Smooth muscle cell (in vitro differentiated cells): ENCODE results near the gene SIM1. TPM values are rescaled to one million over a fixed set of nuclear protein-coding genes. Genes with fewer than 3 reads are reported as not detected.

ENCODE experiments used
- DNase-seq: peaks from one replicate; lab custom pipeline; 2025; ENCODE audit not compliant: unreplicated experiment; lab: John Stamatoyannopoulos, UW
- H2AFZ ChIP-seq: fragments of 200-600 bp; sonication (generic); 2 replicates; pipeline ENCODE4 v1.6.0; 2016; ENCODE audit warnings: antibody characterized with exemption, low read depth, mild to moderate bottlenecking
- H3F3A ChIP-seq: fragments of 200-600 bp; sonication (generic); 2 replicates; pipeline ENCODE4 v1.6.0; 2017; ENCODE audit warnings: antibody characterized with exemption, low read depth
- H3K27ac ChIP-seq: fragments of 200-600 bp; sonication (generic); 2 replicates; pipeline ENCODE4 v1.5.1; 2016; ENCODE audit warnings: low read depth, mild to moderate bottlenecking
- H3K27me3 ChIP-seq: fragments of 200-600 bp; sonication (generic); 2 replicates; pipeline ENCODE4 v1.6.1; 2016; ENCODE audit warnings: low read depth, mild to moderate bottlenecking
- H3K36me3 ChIP-seq: fragments of 200-600 bp; sonication (generic); 2 replicates; pipeline ENCODE4 v1.5.1; 2016; ENCODE audit warnings: low read depth
- H3K4me1 ChIP-seq: fragments of 200-600 bp; sonication (generic); 2 replicates; pipeline ENCODE4 v1.5.1; 2016; ENCODE audit warnings: low read depth
- H3K4me2 ChIP-seq: fragments of 200-600 bp; sonication (generic); 2 replicates; pipeline ENCODE4 v1.6.0; 2016; ENCODE audit warnings: mild to moderate bottlenecking
- H3K4me3 ChIP-seq: fragments of 200-600 bp; sonication (generic); 2 replicates; pipeline ENCODE4 v1.5.1; 2016; ENCODE audit warnings: mild to moderate bottlenecking
- H3K79me2 ChIP-seq: fragments of 200-600 bp; sonication (generic); 2 replicates; pipeline ENCODE4 v1.6.0; 2016; ENCODE audit warnings: low read depth, mild to moderate bottlenecking
- H3K9ac ChIP-seq: fragments of 200-600 bp; sonication (generic); 2 replicates; pipeline ENCODE4 v1.6.0; 2016; ENCODE audit warnings: low read depth
- H3K9me3 ChIP-seq: fragments of 200-600 bp; sonication (generic); replicated peaks from 2 replicates; pipeline ENCODE4 v1.5.1; 2016; ENCODE audit warnings: low read depth
- H4K20me1 ChIP-seq: fragments of 200-600 bp; sonication (generic); 2 replicates; pipeline ENCODE4 v1.6.0; 2016; ENCODE audit warnings: low read depth
- WGBS: methylation state at CpG from one replicate; pipeline ENCODE4 v1.1.7; 2016; ENCODE audit warnings: low lambda C conversion rate; 5-methylcytosine and 5-hydroxymethylcytosine counted together
- polyA plus RNA-seq: library from polyadenylated mRNA; unstranded; fragments of >200 nt; fragmentation: Nextera tagmentation; extraction: Ambion mirVana; gene quantifications from 2 replicates; pipeline ENCODE4 v1.2.1, GENCODE V29; 2016
- total RNA-seq: library from RNA; depleted of rRNA; stranded (reverse); fragments of >200 nt; gene quantifications from 2 replicates; pipeline ENCODE4 v1.2.3, GENCODE V29; 2014
- TF ChIP-seq, protein P1 (sequence below): fragments of 200-600 bp; sonication (generic); IDR thresholded peaks from 2 replicates; pipeline ENCODE4 v1.5.1; 2017; ENCODE audit warnings: borderline replicate concordance, mild to moderate bottlenecking, antibody characterized with exemption; ENCODE audit not compliant: insufficient read depth, poor library complexity, severe bottlenecking

The SIM1 gene
- total and polyA plus RNA-seq, 2 experiments from 2014 or later, result not detected

DNA sequence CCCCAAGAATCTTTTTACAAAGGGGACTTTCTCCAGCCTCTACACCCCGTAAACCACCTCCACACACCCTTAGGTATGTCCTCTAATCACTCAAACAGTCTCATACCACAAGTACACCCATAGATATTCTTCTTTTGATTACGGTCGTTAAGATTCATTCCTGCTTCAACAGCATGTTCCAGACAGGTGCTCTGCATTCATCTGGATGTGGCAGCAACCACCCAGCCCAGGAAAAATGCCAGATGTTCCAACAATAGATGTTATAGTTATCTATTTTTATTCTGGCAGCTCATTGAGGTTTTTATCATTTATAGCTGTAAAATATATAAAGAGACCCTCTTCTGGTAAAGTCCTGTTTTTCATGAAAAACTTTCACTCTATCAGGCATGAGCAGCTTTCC, 60.7 kb downstream of the SIM1 start:
- no peaks in the 10 kb centered on the region for H3F3A ChIP-seq
- TF ChIP-seq, protein P1, sequence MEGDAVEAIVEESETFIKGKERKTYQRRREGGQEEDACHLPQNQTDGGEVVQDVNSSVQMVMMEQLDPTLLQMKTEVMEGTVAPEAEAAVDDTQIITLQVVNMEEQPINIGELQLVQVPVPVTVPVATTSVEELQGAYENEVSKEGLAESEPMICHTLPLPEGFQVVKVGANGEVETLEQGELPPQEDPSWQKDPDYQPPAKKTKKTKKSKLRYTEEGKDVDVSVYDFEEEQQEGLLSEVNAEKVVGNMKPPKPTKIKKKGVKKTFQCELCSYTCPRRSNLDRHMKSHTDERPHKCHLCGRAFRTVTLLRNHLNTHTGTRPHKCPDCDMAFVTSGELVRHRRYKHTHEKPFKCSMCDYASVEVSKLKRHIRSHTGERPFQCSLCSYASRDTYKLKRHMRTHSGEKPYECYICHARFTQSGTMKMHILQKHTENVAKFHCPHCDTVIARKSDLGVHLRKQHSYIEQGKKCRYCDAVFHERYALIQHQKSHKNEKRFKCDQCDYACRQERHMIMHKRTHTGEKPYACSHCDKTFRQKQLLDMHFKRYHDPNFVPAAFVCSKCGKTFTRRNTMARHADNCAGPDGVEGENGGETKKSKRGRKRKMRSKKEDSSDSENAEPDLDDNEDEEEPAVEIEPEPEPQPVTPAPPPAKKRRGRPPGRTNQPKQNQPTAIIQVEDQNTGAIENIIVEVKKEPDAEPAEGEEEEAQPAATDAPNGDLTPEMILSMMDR, result no peak
- H2AFZ ChIP-seq, result no peak overlapping the region
- no peaks in the 10 kb centered on the region for H3K36me3 ChIP-seq
- H3K27ac ChIP-seq, result no peak overlapping the region
- no peaks in the 10 kb centered on the region for H3K4me1 ChIP-seq
- WGBS, result 87% methylated on average over 3 of the region's 3 CpGs
- no peak overlapping the region for H3K4me3 ChIP-seq
- no peak overlapping the region for H3K9ac ChIP-seq
- H3K27me3 ChIP-seq, result peaks cover 24% of the 10 kb centered on the region
- DNase-seq, result no peak
- no peaks in the 10 kb centered on the region for H3K79me2 ChIP-seq
- H3K4me2 ChIP-seq, result no peak overlapping the region
- H4K20me1 ChIP-seq, result no peaks in the 10 kb centered on the region
- H3K9me3 ChIP-seq, result no peaks in the 10 kb centered on the region

DNA sequence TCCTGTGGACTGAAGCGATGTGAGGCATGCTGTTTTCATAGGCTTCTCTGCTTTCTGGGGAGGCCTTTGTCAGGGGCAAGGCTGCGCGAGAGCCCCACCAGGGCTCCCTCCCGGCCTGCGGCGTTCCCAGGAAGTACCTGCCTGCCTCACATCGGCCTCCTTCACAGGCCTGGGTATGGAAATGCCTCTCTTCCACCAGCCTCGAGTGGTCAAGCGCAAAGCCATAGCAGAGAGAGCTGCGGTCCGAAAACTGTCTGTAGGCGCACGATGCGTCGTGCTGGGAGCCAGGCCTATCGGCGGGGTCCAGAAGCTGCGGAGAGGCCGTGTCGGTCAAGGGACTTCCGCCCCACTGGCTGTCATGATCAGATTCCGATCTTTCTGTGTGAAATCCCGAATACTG, 71.2 kb downstream of the SIM1 start:
- Histone ChIP-seq H3K27me3 (peaks cover 4% of the 10 kb centered on the region), H3K9ac (no peak overlapping the region), H3K4me1 (no peaks in the 10 kb centered on the region), H3K9me3 (no peaks in the 10 kb centered on the region), H2AFZ (no peak overlapping the region), H3K4me2 (no peak overlapping the region), H3K36me3 (no peaks in the 10 kb centered on the region), H3F3A (no peaks in the 10 kb centered on the region), H3K4me3 (no peak overlapping the region), H4K20me1 (no peaks in the 10 kb centered on the region), H3K27ac (no peak overlapping the region), H3K79me2 (no peaks in the 10 kb centered on the region)
- TF ChIP-seq, protein P1, result no peak
- WGBS, result 94% methylated on average over 23 of the region's 23 CpGs
- no peak for DNase-seq

DNA sequence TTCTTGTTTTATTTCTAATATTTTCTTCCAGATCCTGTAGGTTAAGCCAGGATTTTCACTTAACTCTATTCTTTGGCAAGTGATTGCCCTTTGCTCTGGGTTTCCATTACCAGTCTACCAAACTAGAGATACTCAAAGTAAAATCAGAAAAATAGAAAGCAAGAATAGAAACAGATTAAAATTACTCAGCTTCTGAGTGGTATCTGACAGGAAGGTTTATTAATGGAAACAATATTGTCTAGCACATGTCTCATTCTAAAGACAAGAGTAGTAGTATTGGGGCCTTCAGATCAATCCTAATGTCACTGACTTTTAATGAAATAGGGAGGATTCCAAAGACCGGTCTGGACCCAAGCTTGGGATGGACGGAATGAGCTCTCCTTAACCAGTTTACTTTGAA, 72.3 kb downstream of the SIM1 start:
- Histone ChIP-seq H3K4me1 (no peaks in the 10 kb centered on the region), H3K4me3 (no peak overlapping the region), H3K9me3 (no peaks in the 10 kb centered on the region), H2AFZ (no peak overlapping the region), H3K27me3 (no peaks in the 10 kb centered on the region), H3K36me3 (no peaks in the 10 kb centered on the region), H3K9ac (no peak overlapping the region), H3K4me2 (no peak overlapping the region), H3K79me2 (no peaks in the 10 kb centered on the region), H3K27ac (no peak overlapping the region), H4K20me1 (no peaks in the 10 kb centered on the region), H3F3A (no peaks in the 10 kb centered on the region)
- TF ChIP-seq, protein P1, result no peak
- DNase-seq, result no peak
- WGBS, result 97% methylated on average over 2 of the region's 2 CpGs

DNA sequence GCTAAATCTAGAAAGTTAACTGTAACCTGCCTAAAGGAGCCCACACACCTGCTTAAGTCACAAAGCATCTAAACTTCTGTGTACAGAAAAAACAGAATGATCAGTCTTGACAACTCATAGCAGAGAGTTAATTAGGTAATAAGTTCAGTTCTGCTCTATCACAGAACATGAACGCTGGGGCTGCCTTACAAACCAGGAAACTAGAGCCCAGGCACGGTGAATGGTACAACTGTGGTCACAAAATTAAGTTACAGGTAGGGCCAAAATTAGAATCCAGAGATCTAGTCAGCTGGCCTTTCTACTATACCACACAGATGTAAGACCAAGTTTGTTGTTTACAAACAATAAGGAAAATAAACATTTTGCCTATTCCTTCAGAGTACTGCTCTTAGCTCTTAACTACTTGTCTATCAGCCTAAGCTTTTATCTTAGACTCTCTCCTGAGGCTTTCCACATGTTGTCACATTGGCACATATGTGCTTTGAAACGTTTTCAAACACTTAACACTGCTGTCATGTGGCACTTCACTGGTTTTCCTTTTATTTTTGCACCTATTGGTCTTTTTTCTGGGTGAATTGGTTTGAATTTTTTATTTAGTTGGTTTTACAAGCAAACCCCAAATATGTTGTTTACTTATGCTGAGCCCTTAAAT, 75.7 kb downstream of the SIM1 start:
- H3K9me3 ChIP-seq, result no peaks in the 10 kb centered on the region
- no peaks in the 10 kb centered on the region for H3K79me2 ChIP-seq
- no peaks in the 10 kb centered on the region for H4K20me1 ChIP-seq
- H3K4me2 ChIP-seq, result no peak overlapping the region
- H3K9ac ChIP-seq, result no peak overlapping the region
- H2AFZ ChIP-seq, result no peak overlapping the region
- DNase-seq, result no peak
- TF ChIP-seq, protein P1, result no peak
- no peak overlapping the region for H3K4me3 ChIP-seq
- 82% methylated on average over 3 of the region's 3 CpGs for WGBS
- no peaks in the 10 kb centered on the region for H3K4me1 ChIP-seq
- H3K36me3 ChIP-seq, result no peaks in the 10 kb centered on the region
- peaks cover 13% of the 10 kb centered on the region for H3K27me3 ChIP-seq
- no peak overlapping the region for H3K27ac ChIP-seq
- H3F3A ChIP-seq, result no peaks in the 10 kb centered on the region
